Activated naive CD4-positive, alpha-beta T cell treated with anti-CD3 and anti-CD28 coated beads, Interleukin-2, amount 50 U/mL, for 72 hours (primary cell): Measurements from ENCODE around the gene SNPH. TPM values are rescaled to one million over a fixed set of nuclear protein-coding genes. Genes with fewer than 3 reads are reported as not detected.
A peak's percentile ranks its signal among the peaks of the same experiment; 100 is the strongest.

Experiments
- ATAC-seq, 2 donors: fragments of 150-1000 bp; cut with Tn5 transposase; 2 replicates each; pipeline ENCODE4 v1.10.0; 2021; ENCODE audit warnings: mild to moderate bottlenecking in 2 of 2, moderate library complexity in 2 of 2
- DNase-seq, 2 donors: peaks; one replicate each; pipeline ENCODE4 v3.0.0; 2021 to 2022; ENCODE audit warnings: low spot score in 2 of 2
- H3K27ac Mint-ChIP-seq, 2 donors: one replicate each; pipeline ENCODE4 v1.8.0; 2022; ENCODE audit warnings: mild to moderate bottlenecking in 2 of 2, mixed read lengths in 2 of 2
- H3K36me3 Mint-ChIP-seq, 2 donors: one replicate each; pipeline ENCODE4 v1.8.0; 2022; ENCODE audit warnings: mixed read lengths in 2 of 2
- H3K9me3 Mint-ChIP-seq, 2 donors: one replicate each; pipeline ENCODE4 v1.8.0; 2022; ENCODE audit warnings: mixed read lengths in 2 of 2
- total RNA-seq, 2 donors: library from RNA; stranded (reverse); gene quantifications; one replicate each; pipeline ENCODE4 v1.2.3, GENCODE V29; 2022

Gene SNPH
- total RNA-seq, 2 donors from 2014 or later: 3.2 to 4.8 TPM

- ATAC-seq (no peak), DNase-seq (no peak)
- Mint-ChIP-seq H3K36me3 (no peaks in the 10 kb centered on the region), H3K9me3 (no peaks in the 10 kb centered on the region), H3K27ac (peak overlapping the region; percentile 29 to 86)
Measured at GRCh38 chr20:1296922-1297321, 30.8 kb downstream of the SNPH start.

GRCh38 chr20:1297486-1297885 is 31.4 kb downstream of the SNPH start:
- DNase-seq (no peak), ATAC-seq (no peak)
- peak overlapping the region; percentile 29 to 86 for H3K27ac Mint-ChIP-seq
- H3K9me3 Mint-ChIP-seq: no peaks in the 10 kb centered on the region
- H3K36me3 Mint-ChIP-seq: no peaks in the 10 kb centered on the region

- Mint-ChIP-seq H3K27ac (no peak overlapping the region), H3K36me3 (no peaks in the 10 kb centered on the region), H3K9me3 (no peaks in the 10 kb centered on the region)
- DNase-seq: no peak
- ATAC-seq: no peak
Measured at GRCh38 chr20:1298166-1298565, 32.1 kb downstream of the SNPH start.

GRCh38 chr20:1298888-1299511 is 32.9 kb downstream of the SNPH start:
- no peaks in the 10 kb centered on the region for H3K36me3 Mint-ChIP-seq
- DNase-seq (no peak), ATAC-seq (no peak)
- no peaks in the 10 kb centered on the region for H3K9me3 Mint-ChIP-seq
- H3K27ac Mint-ChIP-seq: peak overlapping the region; percentile 24 to 88

GRCh38 chr20:1299522-1299921 is 33.4 kb downstream of the SNPH start:
- ATAC-seq: peak in 1 of 2 donors; percentile 39
- Mint-ChIP-seq H3K36me3 (no peaks in the 10 kb centered on the region), H3K27ac (peak overlapping the region; percentile 60 to 88), H3K9me3 (no peaks in the 10 kb centered on the region)
- peak in 1 of 2 donors; percentile 23 for DNase-seq

GRCh38 chr20:1300083-1300840 is 34.2 kb downstream of the SNPH start:
- no peak for DNase-seq
- peaks cover 0 to under 1% of the 10 kb centered on the region in 2 donors for H3K36me3 Mint-ChIP-seq
- H3K27ac Mint-ChIP-seq: peak overlapping the region; percentile 88 to 98
- peak; percentile 4 to 11 for ATAC-seq
- H3K9me3 Mint-ChIP-seq: no peaks in the 10 kb centered on the region

GRCh38 chr20:1301031-1301529 is 35.0 kb downstream of the SNPH start:
- peak; percentile 33 to 71 for DNase-seq
- H3K36me3 Mint-ChIP-seq: peaks cover 0 to 4% of the 10 kb centered on the region in 2 donors
- peak; percentile 87 to 90 for ATAC-seq
- peak overlapping the region; percentile 88 to 98 for H3K27ac Mint-ChIP-seq
- no peaks in the 10 kb centered on the region for H3K9me3 Mint-ChIP-seq

GRCh38 chr20:1302685-1303541 is 36.8 kb downstream of the SNPH start:
- Mint-ChIP-seq H3K27ac (no peak overlapping the region), H3K36me3 (peaks cover 0 to 4% of the 10 kb centered on the region in 2 donors), H3K9me3 (no peaks in the 10 kb centered on the region)
- ATAC-seq (peak; percentile 15 to 21), DNase-seq (no peak)

GRCh38 chr20:1304710-1305515 is 38.8 kb downstream of the SNPH start:
- no peak for ATAC-seq
- DNase-seq: no peak
- peak overlapping the region; percentile 13 to 54 for H3K27ac Mint-ChIP-seq
- no peaks in the 10 kb centered on the region for H3K9me3 Mint-ChIP-seq
- peaks cover 0 to 4% of the 10 kb centered on the region in 2 donors for H3K36me3 Mint-ChIP-seq

GRCh38 chr20:1305712-1306111 is 39.6 kb downstream of the SNPH start:
- Mint-ChIP-seq H3K27ac (peak overlapping the region; percentile 54 to 68), H3K9me3 (no peaks in the 10 kb centered on the region), H3K36me3 (peaks cover 0 to 4% of the 10 kb centered on the region in 2 donors)
- DNase-seq (no peak), ATAC-seq (no peak)

- no peak for ATAC-seq
- Mint-ChIP-seq H3K27ac (peak overlapping the region; percentile 44 to 45), H3K36me3 (peaks cover 0 to 4% of the 10 kb centered on the region in 2 donors)
Measured at GRCh38 chr20:1306316-1307135, 40.4 kb downstream of the SNPH start.

GRCh38 chr20:1307171-1307570 is 41.1 kb downstream of the SNPH start:
- no peak for DNase-seq
- no peak for ATAC-seq
- Mint-ChIP-seq H3K36me3 (peaks cover 0 to 4% of the 10 kb centered on the region in 2 donors), H3K9me3 (no peaks in the 10 kb centered on the region), H3K27ac (peak overlapping the region in 1 of 2 donors; percentile 45)

More at GRCh38 chr20:1306316-1307135, 40.4 kb downstream of the SNPH start:
- DNase-seq: no peak
- H3K9me3 Mint-ChIP-seq: no peaks in the 10 kb centered on the region

- H3K27ac Mint-ChIP-seq: peak overlapping the region in 1 of 2 donors; percentile 24
- ATAC-seq (no peak), DNase-seq (no peak)
- peaks cover 0 to 4% of the 10 kb centered on the region in 2 donors for H3K36me3 Mint-ChIP-seq
- no peaks in the 10 kb centered on the region for H3K9me3 Mint-ChIP-seq
Measured at GRCh38 chr20:1307571-1307971, 41.5 kb downstream of the SNPH start.

GRCh38 chr20:1308067-1308701 is 42.1 kb downstream of the SNPH start:
- no peak for DNase-seq
- no peak for ATAC-seq
- H3K9me3 Mint-ChIP-seq: no peaks in the 10 kb centered on the region
- H3K36me3 Mint-ChIP-seq: peaks cover 0 to 4% of the 10 kb centered on the region in 2 donors
- peak overlapping the region; percentile 24 to 84 for H3K27ac Mint-ChIP-seq

- Mint-ChIP-seq H3K27ac (peak overlapping the region in 1 of 2 donors; percentile 84), H3K9me3 (no peaks in the 10 kb centered on the region), H3K36me3 (peaks cover 0 to 4% of the 10 kb centered on the region in 2 donors)
- no peak for DNase-seq
- no peak for ATAC-seq
Measured at GRCh38 chr20:1308702-1309095, 42.6 kb downstream of the SNPH start.
